H9 (cell line): ENCODE results near the gene CAMK2N2. TPM values are rescaled to one million over a fixed set of nuclear protein-coding genes. Genes with fewer than 3 reads are reported as not detected.

Experiments
- DNase-seq: peaks from one replicate; pipeline ENCODE4 v3.0.0-alpha.2; 2017
- H2AFZ ChIP-seq: one replicate; pipeline ENCODE4 v1.6.1; 2013; ENCODE audit warnings: mild to moderate bottlenecking, low read length, control low read depth, moderate library complexity
- H2AK5ac ChIP-seq: 2 replicates; pipeline ENCODE4 v1.6.1; 2013; ENCODE audit warnings: low read length, control low read depth, mixed read lengths; ENCODE audit not compliant: insufficient read length
- H2BK120ac ChIP-seq: one replicate; pipeline ENCODE4 v1.6.1; 2013; ENCODE audit warnings: low read depth, mild to moderate bottlenecking, low read length, control low read depth, inconsistent platforms; ENCODE audit not compliant: poor library complexity, severe bottlenecking
- H2BK12ac ChIP-seq: 2 replicates; pipeline ENCODE4 v1.6.1; 2013; ENCODE audit warnings: low read length, control low read depth, mixed read lengths, low read depth; ENCODE audit not compliant: insufficient read length
- H2BK15ac ChIP-seq: 2 replicates; pipeline ENCODE4 v1.6.1; 2013; ENCODE audit warnings: low read depth, low read length, control low read depth
- H2BK20ac ChIP-seq: one replicate; pipeline ENCODE4 v1.6.1; 2013; ENCODE audit warnings: low read depth, mild to moderate bottlenecking, low read length, control low read depth, inconsistent platforms; ENCODE audit not compliant: poor library complexity, severe bottlenecking
- H2BK5ac ChIP-seq: 2 replicates; pipeline ENCODE4 v1.6.1; 2013; ENCODE audit warnings: low read length, control low read depth, mixed read lengths; ENCODE audit not compliant: insufficient read length
- H3K14ac ChIP-seq: 2 replicates; pipeline ENCODE4 v1.6.1; 2013; ENCODE audit warnings: low read length, control low read depth; ENCODE audit not compliant: insufficient read depth
- H3K18ac ChIP-seq: 2 replicates; pipeline ENCODE4 v1.6.1; 2013; ENCODE audit warnings: low read depth, mild to moderate bottlenecking, mixed read lengths, low read length, control low read depth; ENCODE audit not compliant: insufficient read length
- H3K23ac ChIP-seq: 2 replicates; pipeline ENCODE4 v1.6.1; 2013; ENCODE audit warnings: low read length, control low read depth, mixed read lengths, low read depth; ENCODE audit not compliant: insufficient read length
- H3K23me2 ChIP-seq: 2 replicates; pipeline ENCODE4 v1.6.1; 2013; ENCODE audit warnings: low read depth, mild to moderate bottlenecking, mixed read lengths, low read length, control low read depth; ENCODE audit not compliant: insufficient read length, poor library complexity, severe bottlenecking
- H3K27ac ChIP-seq: 2 replicates; pipeline ENCODE4 v1.5.1; 2013; ENCODE audit warnings: low read length, control low read depth, mixed read lengths, low read depth; ENCODE audit not compliant: insufficient read length
- H3K27me3 ChIP-seq: 2 replicates; pipeline ENCODE4 v1.6.1; 2013; ENCODE audit warnings: low read length, control low read depth, inconsistent platforms; ENCODE audit not compliant: insufficient read depth
- H3K4ac ChIP-seq: 2 replicates; pipeline ENCODE4 v1.6.1; 2013; ENCODE audit warnings: low read depth, mild to moderate bottlenecking, control low read depth, inconsistent platforms, low read length, moderate library complexity
- H3K4me1 ChIP-seq: 2 replicates; pipeline ENCODE4 v1.6.1; 2013; ENCODE audit warnings: low read length, control low read depth, inconsistent platforms; ENCODE audit not compliant: insufficient read depth
- H3K4me2 ChIP-seq: 2 replicates; pipeline ENCODE4 v1.6.1; 2013; ENCODE audit warnings: low read length, control low read depth, mixed read lengths; ENCODE audit not compliant: insufficient read length, insufficient read depth
- H3K56ac ChIP-seq: 2 replicates; pipeline ENCODE4 v1.6.1; 2013; ENCODE audit warnings: low read depth, mild to moderate bottlenecking, mixed read lengths, low read length, control low read depth; ENCODE audit not compliant: insufficient read length
- H3K79me1 ChIP-seq: 2 replicates; pipeline ENCODE4 v1.6.1; 2013; ENCODE audit warnings: low read depth, mild to moderate bottlenecking, moderate library complexity, low read length, control low read depth, inconsistent platforms; ENCODE audit not compliant: insufficient read depth, poor library complexity, severe bottlenecking
- H3K79me2 ChIP-seq: 2 replicates; pipeline ENCODE4 v1.6.1; 2013; ENCODE audit warnings: low read length, control low read depth, inconsistent platforms; ENCODE audit not compliant: insufficient read depth
- H3K9ac ChIP-seq: 2 replicates; pipeline ENCODE4 v1.6.1; 2013; ENCODE audit warnings: low read length, control low read depth, mixed read lengths; ENCODE audit not compliant: insufficient read length; ENCODE audit errors: extremely low read depth
- H3K9me3 ChIP-seq: one replicate; pipeline ENCODE4 v1.6.1; 2013; ENCODE audit warnings: low read depth, low read length, inconsistent platforms; ENCODE audit not compliant: control insufficient read depth
- H3T11ph ChIP-seq: one replicate; pipeline ENCODE4 v1.6.1; 2013; ENCODE audit warnings: mild to moderate bottlenecking, low read length, control low read depth, inconsistent platforms
- H4K20me1 ChIP-seq: one replicate; pipeline ENCODE4 v1.6.1; 2013; ENCODE audit not compliant: control insufficient read depth, insufficient read length, insufficient read depth
- H4K5ac ChIP-seq: 2 replicates; pipeline ENCODE4 v1.6.1; 2013; ENCODE audit warnings: low read depth, mild to moderate bottlenecking, mixed read lengths, low read length, control low read depth; ENCODE audit not compliant: insufficient read length
- H4K8ac ChIP-seq: replicated peaks from 2 replicates; pipeline ENCODE4 v1.6.1; 2013; ENCODE audit warnings: low read length, control low read depth, mixed read lengths, low read depth; ENCODE audit not compliant: insufficient read length
- H4K91ac ChIP-seq: 2 replicates; pipeline ENCODE4 v1.6.1; 2013; ENCODE audit warnings: low read depth, mild to moderate bottlenecking, moderate library complexity, mixed read lengths, low read length, control low read depth; ENCODE audit not compliant: insufficient read length
- H3K27ac Mint-ChIP-seq, 3 experiments: 2 replicates in 2 of 3; 3 replicates in 1 of 3; pipeline ENCODE4 v1.8.0; 2020 to 2021; ENCODE audit warnings: mixed read lengths in 3 of 3, mild to moderate bottlenecking in 1 of 3, moderate library complexity in 1 of 3
- H3K27me3 Mint-ChIP-seq: 2 replicates; pipeline ENCODE4 v1.8.0; 2021; ENCODE audit warnings: low read depth, mild to moderate bottlenecking, moderate library complexity, mixed read lengths
- H3K36me3 Mint-ChIP-seq, 3 experiments: 2 replicates in 2 of 3; 3 replicates in 1 of 3; pipeline ENCODE4 v1.8.0; 2020 to 2021; ENCODE audit warnings: low read depth in 3 of 3, mixed read lengths in 3 of 3; ENCODE audit not compliant: insufficient read depth in 1 of 3
- H3K4me1 Mint-ChIP-seq, 2 experiments: 2 replicates each; pipeline ENCODE4 v1.8.0; 2020; ENCODE audit warnings: mixed read lengths in 2 of 2
- H3K4me3 Mint-ChIP-seq, 2 experiments: 2 replicates in 1 of 2; 3 replicates in 1 of 2; pipeline ENCODE4 v1.8.0; 2020 to 2021; ENCODE audit warnings: mild to moderate bottlenecking in 2 of 2, mixed read lengths in 2 of 2, moderate library complexity in 1 of 2
- H3K9me3 Mint-ChIP-seq, 2 experiments: 2 replicates in 1 of 2; 3 replicates in 1 of 2; pipeline ENCODE4 v1.8.0; 2020; ENCODE audit warnings: mild to moderate bottlenecking in 2 of 2, mixed read lengths in 2 of 2, moderate library complexity in 1 of 2
- WGBS: extraction: QIAGEN DNeasy Blood & Tissue Kit; methylation state at CpG from one replicate; pipeline ENCODE4 v1.1.7; 2013; ENCODE audit warnings: missing lambda C conversion rate, low lambda C conversion rate, mixed read lengths; ENCODE audit not compliant: insufficient read length; ENCODE audit errors: extremely low coverage; 5-methylcytosine and 5-hydroxymethylcytosine counted together
- total RNA-seq: library from RNA; stranded (reverse); gene quantifications from 2 replicates; pipeline ENCODE4 v1.2.1, GENCODE V29; 2021
- TF ChIP-seq, protein P1 (sequence below): fragments of 200-600 bp; sonication (generic); conservative IDR thresholded peaks from 3 replicates; pipeline ENCODE4 v1.8.0; 2021; ENCODE audit warnings: antibody characterized with exemption, mild to moderate bottlenecking

Gene CAMK2N2
- total RNA-seq, 1 experiment from 2014 or later: 12.6 TPM

DNA sequence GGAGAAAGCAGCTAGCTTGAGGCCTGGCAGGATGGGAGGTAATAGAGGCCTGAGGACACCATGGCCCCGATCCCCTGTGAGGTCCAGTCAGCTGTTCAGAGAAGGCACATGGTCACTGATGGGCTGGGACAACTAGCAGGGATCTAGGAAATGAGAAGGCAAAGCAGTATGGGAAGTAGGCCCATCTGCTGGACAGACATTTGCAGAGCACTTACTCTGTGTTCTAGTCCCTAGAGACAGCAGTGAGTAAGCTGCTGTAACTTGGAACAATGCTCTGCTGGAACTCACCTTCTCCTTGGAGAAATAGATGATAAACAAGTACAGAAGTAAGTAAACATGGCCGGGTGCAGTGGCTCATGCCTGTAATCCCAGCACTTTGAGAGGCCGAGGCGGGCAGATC is 21.6 kb upstream of the CAMK2N2 start:
- no peak for DNase-seq
- Mint-ChIP-seq H3K9me3 (no peaks in the 10 kb centered on the region), H3K4me1 (peaks cover 0 to 5% of the 10 kb centered on the region in 2 experiments; a peak in 1 of 4 replicates), H3K36me3 (no peaks in the 10 kb centered on the region; a peak in 1 of 7 replicates), H3K4me3 (no peak overlapping the region), H3K27ac (no peak overlapping the region), H3K27me3 (peaks cover 19% of the 10 kb centered on the region)
- Histone ChIP-seq H3K4me1 (no peaks in the 10 kb centered on the region), H3K27ac (no peak overlapping the region), H4K5ac (no peak overlapping the region), H3K23me2 (no peaks in the 10 kb centered on the region), H3K14ac (no peak overlapping the region; the same call in 1 of the 2 replicates), H3T11ph (no peak overlapping the region), H3K18ac (no peak overlapping the region), H2BK5ac (no peak overlapping the region), H2AFZ (no peak overlapping the region), H2AK5ac (no peak overlapping the region), H2BK20ac (no peak overlapping the region), H3K27me3 (no peaks in the 10 kb centered on the region), H3K79me1 (no peaks in the 10 kb centered on the region), H2BK120ac (no peak overlapping the region), H4K8ac (no peak overlapping the region), H3K4me2 (no peak overlapping the region), H2BK12ac (no peak overlapping the region), H3K79me2 (no peaks in the 10 kb centered on the region), H4K20me1 (no peaks in the 10 kb centered on the region), H2BK15ac (no peak overlapping the region), H3K4ac (no peak overlapping the region), H3K23ac (no peak overlapping the region), H3K56ac (no peak overlapping the region), H3K9me3 (no peaks in the 10 kb centered on the region), H4K91ac (no peak overlapping the region), H3K9ac (no peak overlapping the region)
- TF ChIP-seq, protein P1, sequence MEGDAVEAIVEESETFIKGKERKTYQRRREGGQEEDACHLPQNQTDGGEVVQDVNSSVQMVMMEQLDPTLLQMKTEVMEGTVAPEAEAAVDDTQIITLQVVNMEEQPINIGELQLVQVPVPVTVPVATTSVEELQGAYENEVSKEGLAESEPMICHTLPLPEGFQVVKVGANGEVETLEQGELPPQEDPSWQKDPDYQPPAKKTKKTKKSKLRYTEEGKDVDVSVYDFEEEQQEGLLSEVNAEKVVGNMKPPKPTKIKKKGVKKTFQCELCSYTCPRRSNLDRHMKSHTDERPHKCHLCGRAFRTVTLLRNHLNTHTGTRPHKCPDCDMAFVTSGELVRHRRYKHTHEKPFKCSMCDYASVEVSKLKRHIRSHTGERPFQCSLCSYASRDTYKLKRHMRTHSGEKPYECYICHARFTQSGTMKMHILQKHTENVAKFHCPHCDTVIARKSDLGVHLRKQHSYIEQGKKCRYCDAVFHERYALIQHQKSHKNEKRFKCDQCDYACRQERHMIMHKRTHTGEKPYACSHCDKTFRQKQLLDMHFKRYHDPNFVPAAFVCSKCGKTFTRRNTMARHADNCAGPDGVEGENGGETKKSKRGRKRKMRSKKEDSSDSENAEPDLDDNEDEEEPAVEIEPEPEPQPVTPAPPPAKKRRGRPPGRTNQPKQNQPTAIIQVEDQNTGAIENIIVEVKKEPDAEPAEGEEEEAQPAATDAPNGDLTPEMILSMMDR: no peak
- WGBS: no CpG with 5 or more reads among the region's 4 CpGs
